Forelimb muscle (tissue), 1 donor: ENCODE data around the gene TIMM17B. TPM values are rescaled to one million over a fixed set of nuclear protein-coding genes. Genes with fewer than 3 reads are reported as not detected.
A peak's percentile ranks its signal among the peaks of the same experiment; 100 is the strongest.

Experiments used
- DNase-seq: peaks from one replicate; pipeline ENCODE4 v3.0.0-alpha.2; 2013; ENCODE audit warnings: low read depth
- polyA plus RNA-seq: library from polyadenylated mRNA; unstranded; fragments of 120-200 nt; gene quantifications from one replicate; pipeline ENCODE4 v1.2.1, GENCODE V29; 2013; ENCODE audit not compliant: insufficient read length

The TIMM17B gene
- polyA plus RNA-seq = 37.2 TPM

GRCh38 chrX:48897625-48898306 is at the start of gene TIMM17B, which contains the start of gene PQBP1:
Gene TIMM17B (minus strand): TSS chrX:48897768. CDS start chrX:48897749, 19 bp downstream.
Gene PQBP1 (plus strand): TSS chrX:48897930. CDS start chrX:48898510, 580 bp downstream.
- DNase-seq = peak; percentile 91

GRCh38 chrX:48945517-48946348 is 48.2 kb upstream of the TIMM17B start:
- DNase-seq = no peak

GRCh38 chrX:48942895-48943294 is 45.3 kb upstream of the TIMM17B start:
- DNase-seq = no peak

- no peak for DNase-seq
Measured at GRCh38 chrX:48940404-48940955, 42.9 kb upstream of the TIMM17B start.

GRCh38 chrX:48939524-48940228 is 42.1 kb upstream of the TIMM17B start:
- no peak for DNase-seq

GRCh38 chrX:48938721-48939425 is 41.3 kb upstream of the TIMM17B start:
- no peak for DNase-seq

- no peak for DNase-seq
Measured at GRCh38 chrX:48937054-48937907, 39.7 kb upstream of the TIMM17B start.

- DNase-seq = no peak
Measured at GRCh38 chrX:48936429-48937053, 39.0 kb upstream of the TIMM17B start.

GRCh38 chrX:48935301-48935670 is 37.7 kb upstream of the TIMM17B start:
- DNase-seq = no peak

GRCh38 chrX:48934581-48935300 is 37.2 kb upstream of the TIMM17B start:
- no peak for DNase-seq

GRCh38 chrX:48933757-48934156 is 36.2 kb upstream of the TIMM17B start:
- no peak for DNase-seq

- DNase-seq = no peak
Measured at GRCh38 chrX:48927736-48928382, 30.3 kb upstream of the TIMM17B start.

GRCh38 chrX:48927123-48927522 is 29.6 kb upstream of the TIMM17B start:
- no peak for DNase-seq

GRCh38 chrX:48924270-48924669 is 26.7 kb upstream of the TIMM17B start:
- no peak for DNase-seq

- DNase-seq = no peak
Measured at GRCh38 chrX:48923771-48924170, 26.2 kb upstream of the TIMM17B start.

GRCh38 chrX:48920718-48921104 is 23.1 kb upstream of the TIMM17B start:
- DNase-seq = no peak

- DNase-seq = no peak
Measured at GRCh38 chrX:48919947-48920717, 22.6 kb upstream of the TIMM17B start.

- no peak for DNase-seq
Measured at GRCh38 chrX:48919360-48919841, 21.8 kb upstream of the TIMM17B start.
